GM12878 (cell line): ENCODE results near the gene CNN1. TPM values are rescaled to one million over a fixed set of nuclear protein-coding genes. Genes with fewer than 3 reads are reported as not detected.
A peak's percentile ranks its signal among the peaks of the same experiment; 100 is the strongest.

Source experiments
- ATF7 ChIP-seq: fragments of 450-650 bp; IDR thresholded peaks from 2 replicates; pipeline ENCODE4 v1.6.1; 2016; ENCODE audit warnings: low read depth, mild to moderate bottlenecking
- CBX5 ChIP-seq: sonication (generic); IDR thresholded peaks from 2 replicates; pipeline ENCODE4 v1.6.1; 2016; ENCODE audit warnings: low read depth, moderate library complexity, mild to moderate bottlenecking, inconsistent platforms
- CREM ChIP-seq: IDR thresholded peaks from 2 replicates; pipeline ENCODE4 v1.6.1; 2014; ENCODE audit warnings: antibody characterized with exemption, low read depth
- CUX1 ChIP-seq: IDR thresholded peaks from 2 replicates; pipeline ENCODE4 v1.6.1; 2012; ENCODE audit warnings: improper control_type of control experiment, low read depth, low read length; ENCODE audit not compliant: insufficient replicate concordance
- ELK1 ChIP-seq: IDR thresholded peaks from 2 replicates; pipeline ENCODE4 v1.6.1; 2012; ENCODE audit warnings: low read depth, low read length, improper control_type of control experiment
- ETV6 ChIP-seq, 2 experiments: fragments of 450-650 bp in 1 of 2; IDR thresholded peaks in 1 of 2; conservative IDR thresholded peaks in 1 of 2; 2 replicates each; pipeline ENCODE4 v1.6.1; 2014; ENCODE audit warnings: antibody characterized with exemption in 1 of 2, borderline replicate concordance in 1 of 2, low read depth in 1 of 2, mild to moderate bottlenecking in 1 of 2, moderate library complexity in 1 of 2
- FOS ChIP-seq: IDR thresholded peaks from 3 replicates; pipeline ENCODE4 v1.6.1; 2011; ENCODE audit warnings: borderline replicate concordance; ENCODE audit not compliant: insufficient read length; ENCODE audit errors: extremely low read depth
- FOXK2 ChIP-seq: fragments of 450-650 bp; IDR thresholded peaks from 2 replicates; pipeline ENCODE4 v1.6.1; 2017; ENCODE audit warnings: mild to moderate bottlenecking, moderate library complexity
- HCFC1 ChIP-seq: fragments of 150-350 bp; IDR thresholded peaks from 2 replicates; pipeline ENCODE4 v1.6.1; 2014; ENCODE audit warnings: low read length
- JUND ChIP-seq: IDR thresholded peaks from 2 replicates; pipeline ENCODE4 v1.6.1; 2012; ENCODE audit warnings: low read depth, mild to moderate bottlenecking, low read length, improper control_type of control experiment, moderate library complexity
- MEF2B ChIP-seq: fragments of 450-650 bp; IDR thresholded peaks from 2 replicates; pipeline ENCODE4 v1.6.1; 2018; ENCODE audit warnings: mild to moderate bottlenecking, moderate library complexity; ENCODE audit not compliant: partially characterized antibody, poor library complexity, severe bottlenecking
- MTA3 ChIP-seq: IDR thresholded peaks from 2 replicates; pipeline ENCODE4 v1.6.1; 2012; ENCODE audit warnings: low read length, inconsistent platforms, borderline replicate concordance
- NFXL1 ChIP-seq: fragments of 450-650 bp; IDR thresholded peaks from 2 replicates; pipeline ENCODE4 v1.6.1; 2017; ENCODE audit warnings: antibody characterized with exemption, mild to moderate bottlenecking, borderline replicate concordance
- NR2F1 ChIP-seq: fragments of 450-650 bp; conservative IDR thresholded peaks from 2 replicates; pipeline ENCODE4 v1.6.1; 2017; ENCODE audit warnings: mild to moderate bottlenecking
- RAD21 ChIP-seq: IDR thresholded peaks from 2 replicates; pipeline ENCODE4 v1.6.1; 2011; ENCODE audit warnings: mild to moderate bottlenecking, low read depth, low read length, moderate library complexity; ENCODE audit not compliant: insufficient read depth
- SMARCA5 ChIP-seq: fragments of 450-650 bp; IDR thresholded peaks from 2 replicates; pipeline ENCODE4 v1.6.1; 2017; ENCODE audit warnings: mild to moderate bottlenecking
- SRF ChIP-seq, 2 experiments: IDR thresholded peaks; 2 replicates each; pipeline ENCODE4 v1.6.1; 2011; ENCODE audit warnings: low read depth in 2 of 2, low read length in 2 of 2, mild to moderate bottlenecking in 1 of 2, moderate library complexity in 1 of 2
- STAT1 ChIP-seq: fragments of 450-650 bp; conservative IDR thresholded peaks from 2 replicates; pipeline ENCODE4 v1.6.1; 2014; ENCODE audit warnings: antibody characterized with exemption, mild to moderate bottlenecking
- STAT3 ChIP-seq: IDR thresholded peaks from 2 replicates; pipeline ENCODE4 v1.6.1; 2011; ENCODE audit warnings: low read depth, low read length, improper control_type of control experiment
- TARDBP ChIP-seq: IDR thresholded peaks from 2 replicates; pipeline ENCODE4 v1.6.1; 2016; ENCODE audit warnings: borderline replicate concordance
- TCF7 ChIP-seq: IDR thresholded peaks from 2 replicates; pipeline ENCODE4 v1.6.1; 2014; ENCODE audit warnings: antibody characterized with exemption, borderline replicate concordance
- YBX1 ChIP-seq: fragments of 450-650 bp; IDR thresholded peaks from 2 replicates; pipeline ENCODE4 v1.6.1; 2016; ENCODE audit warnings: antibody characterized with exemption
- YY1 ChIP-seq: IDR thresholded peaks from 2 replicates; pipeline ENCODE4 v1.6.1; 2011; ENCODE audit warnings: low read depth, mild to moderate bottlenecking, low read length
- ZNF24 ChIP-seq: fragments of 450-650 bp; IDR thresholded peaks from 2 replicates; pipeline ENCODE4 v1.6.1; 2017; ENCODE audit warnings: antibody characterized with exemption, mild to moderate bottlenecking
- ZSCAN29 ChIP-seq: fragments of 450-650 bp; IDR thresholded peaks from 2 replicates; pipeline ENCODE4 v1.6.1; 2017; ENCODE audit warnings: mild to moderate bottlenecking, moderate library complexity
- polyA plus RNA-seq, 11 experiments: library from polyadenylated mRNA; depleted of rRNA in 4 of 11; unstranded in 6 of 11; stranded (reverse) in 5 of 11; fragments of >200 nt; fragmentation: Nextera tagmentation in 4 of 11; fragmentation: Illumina TruSeq in 1 of 11; extraction: Ambion mirVana in 4 of 11; extraction: Trizol in 1 of 11; gene quantifications; 1 replicate in 1 of 11; 2 replicates in 10 of 11; pipeline versions ENCODE4 v1.2.1 to v1.2.3, GENCODE V29; 2011 to 2016; ENCODE audit warnings: inconsistent platforms in 2 of 11, missing spikeins in 2 of 11, low read depth in 1 of 11
- total RNA-seq, 4 experiments: library from RNA; depleted of rRNA in 3 of 4; stranded (reverse); fragments of >200 nt in 3 of 4; fragmentation: Illumina TruSeq in 1 of 4; extraction: Trizol in 1 of 4; gene quantifications; 2 replicates each; pipeline versions ENCODE4 v1.2.1 to v1.2.3, GENCODE V29; 2013 to 2021
- TF ChIP-seq, protein P1 (sequence below): IDR thresholded peaks from 2 replicates; pipeline ENCODE4 v1.6.1; 2012; ENCODE audit warnings: low read depth, low read length, improper control_type of control experiment

Gene CNN1
- total and polyA plus RNA-seq, 10 of the 15 experiments (the other 5 are each of a cell fraction or from before 2014, with no cell fraction given) = 0.03 to 0.58 (median 0.22) TPM; not detected in 1

DNA sequence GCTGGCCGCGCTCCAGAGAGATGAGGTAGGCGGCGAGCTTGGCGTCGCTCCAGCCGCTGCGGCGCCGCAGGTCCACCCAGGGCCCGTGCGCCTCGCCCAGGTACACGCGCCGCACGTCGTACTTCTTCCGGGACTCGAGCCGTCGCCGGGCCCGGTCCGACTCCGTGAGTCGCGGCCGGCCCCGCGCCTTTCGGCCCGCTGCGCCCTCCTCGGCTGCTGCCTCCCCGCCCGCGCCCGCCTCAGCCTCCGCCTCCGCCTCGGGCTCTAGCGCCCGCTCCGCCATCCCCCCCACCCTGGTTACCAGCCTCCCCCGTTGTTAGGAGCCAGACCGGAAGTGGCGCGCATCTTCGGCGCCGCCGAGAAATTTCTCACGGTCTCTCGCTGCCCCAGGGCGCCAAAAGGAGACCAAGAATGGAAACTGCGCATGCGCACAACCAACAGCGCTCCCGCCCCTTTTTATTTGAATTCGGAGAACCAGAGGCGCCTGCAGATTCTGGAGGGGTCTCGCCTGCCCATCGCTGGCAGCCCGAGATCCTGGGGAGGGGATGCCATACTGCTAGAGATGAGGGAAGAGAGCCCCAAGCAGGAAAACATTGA is 33.0 kb upstream of the CNN1 start, which contains the start of gene ZNF653 (continued):
- TF ChIP-seq CREM = peak; percentile 99
- TF ChIP-seq MEF2B = no peak
- peak; percentile 84; the same call in 1 of the 2 replicates for TF ChIP-seq TARDBP
- TF ChIP-seq, protein P1, sequence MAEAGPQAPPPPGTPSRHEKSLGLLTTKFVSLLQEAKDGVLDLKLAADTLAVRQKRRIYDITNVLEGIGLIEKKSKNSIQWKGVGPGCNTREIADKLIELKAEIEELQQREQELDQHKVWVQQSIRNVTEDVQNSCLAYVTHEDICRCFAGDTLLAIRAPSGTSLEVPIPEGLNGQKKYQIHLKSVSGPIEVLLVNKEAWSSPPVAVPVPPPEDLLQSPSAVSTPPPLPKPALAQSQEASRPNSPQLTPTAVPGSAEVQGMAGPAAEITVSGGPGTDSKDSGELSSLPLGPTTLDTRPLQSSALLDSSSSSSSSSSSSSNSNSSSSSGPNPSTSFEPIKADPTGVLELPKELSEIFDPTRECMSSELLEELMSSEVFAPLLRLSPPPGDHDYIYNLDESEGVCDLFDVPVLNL = peak; percentile 67; the same call in 1 of the 2 replicates
- no peak for TF ChIP-seq TCF7
- TF ChIP-seq FOS = no peak
- no peak for TF ChIP-seq FOXK2
- TF ChIP-seq YBX1 = no peak
- no peak for TF ChIP-seq CBX5
- TF ChIP-seq NR2F1 = peak; percentile 53; the same call in 1 of the 2 replicates
- no peak for TF ChIP-seq ZSCAN29
- TF ChIP-seq NFXL1 = no peak
- no peak for TF ChIP-seq STAT3
- TF ChIP-seq ATF7 = no peak
- TF ChIP-seq MTA3 = no peak
- TF ChIP-seq JUND = no peak
- TF ChIP-seq RAD21 = no peak
- TF ChIP-seq ZNF24 = no peak
- no peak for TF ChIP-seq STAT1
- TF ChIP-seq SRF (IDR thresholded peaks at IDR 0.05; ENCODE audit: low read depth in 2 of 2, low read length in 2 of 2) = peak in 1 of 2 experiments; percentile 83; a peak in 2 of 4 replicates
- no peak for TF ChIP-seq CUX1
- TF ChIP-seq HCFC1 = peak; percentile 87
- peak; percentile 48; the same call in 1 of the 2 replicates for TF ChIP-seq YY1
- peak; percentile 89 for TF ChIP-seq SMARCA5
- TF ChIP-seq ELK1 = peak; percentile 87
- TF ChIP-seq ETV6 (conservative IDR thresholded peaks at IDR 0.05 in 1 of 2, IDR thresholded peaks at IDR 0.05 in 1 of 2; ENCODE audit: borderline replicate concordance in 1 of 2, low read depth in 1 of 2) = no peak
